MM.1S (cell line): ENCODE results near the gene SPACDR.
"Not testable (repeated sequence)": the region's sequence is repeated elsewhere in the genome, so short reads cannot be mapped to it uniquely, and the experiment has no call there.

Experiments
- DNase-seq: peaks from one replicate; pipeline ENCODE4 v3.0.0-alpha.2; 2015
- H2AFZ ChIP-seq: fragments of 300-600 bp; sonication (generic); 2 replicates; pipeline ENCODE4 v1.6.0; 2016; ENCODE audit warnings: antibody characterized with exemption, low read length
- H3F3A ChIP-seq: fragments of 300-600 bp; sonication (generic); 2 replicates; pipeline ENCODE4 v1.6.1; 2016; ENCODE audit warnings: mild to moderate bottlenecking, antibody characterized with exemption, low read length, moderate library complexity, mixed read lengths; ENCODE audit not compliant: insufficient read depth
- H3K27ac ChIP-seq: fragments of 300-600 bp; sonication (generic); 2 replicates; pipeline ENCODE4 v1.5.1; 2016; ENCODE audit warnings: mild to moderate bottlenecking, low read length
- H3K27me3 ChIP-seq: fragments of 300-600 bp; sonication (generic); replicated peaks from 2 replicates; pipeline ENCODE4 v1.6.0; 2016; ENCODE audit warnings: low read length; ENCODE audit not compliant: insufficient read depth
- H3K36me3 ChIP-seq: fragments of 300-600 bp; sonication (generic); replicated peaks from 2 replicates; pipeline ENCODE4 v1.6.1; 2016; ENCODE audit warnings: mild to moderate bottlenecking, low read length, mixed read lengths; ENCODE audit not compliant: insufficient read depth
- H3K4me1 ChIP-seq: fragments of 300-600 bp; sonication (generic); 2 replicates; pipeline ENCODE4 v1.6.1; 2016; ENCODE audit warnings: low read length, mixed read lengths
- H3K4me2 ChIP-seq: fragments of 300-600 bp; sonication (generic); 2 replicates; pipeline ENCODE4 v1.6.0; 2016; ENCODE audit warnings: low read depth, low read length
- H3K4me3 ChIP-seq: fragments of 300-600 bp; sonication (generic); 2 replicates; pipeline ENCODE4 v1.5.1; 2016; ENCODE audit warnings: low read length, mixed read lengths
- H3K79me2 ChIP-seq: fragments of 300-600 bp; sonication (generic); 2 replicates; pipeline ENCODE4 v1.6.1; 2016; ENCODE audit warnings: mixed run types, low read length, mixed read lengths
- H3K9ac ChIP-seq: fragments of 300-600 bp; sonication (generic); 2 replicates; pipeline ENCODE4 v1.6.1; 2016; ENCODE audit warnings: low read length, mixed read lengths
- H3K9me2 ChIP-seq: fragments of 300-600 bp; sonication (generic); replicated peaks from 2 replicates; pipeline ENCODE4 v1.6.1; 2016; ENCODE audit warnings: mild to moderate bottlenecking, low read length, mixed read lengths; ENCODE audit not compliant: insufficient read depth
- H3K9me3 ChIP-seq: fragments of 300-600 bp; sonication (generic); replicated peaks from 2 replicates; pipeline ENCODE4 v1.6.1; 2016; ENCODE audit warnings: mild to moderate bottlenecking, low read length, mixed read lengths; ENCODE audit not compliant: insufficient read depth
- H4K20me1 ChIP-seq: fragments of 300-600 bp; sonication (generic); 2 replicates; pipeline ENCODE4 v1.6.1; 2016; ENCODE audit warnings: mild to moderate bottlenecking, low read length, moderate library complexity, mixed read lengths; ENCODE audit not compliant: insufficient read depth
- CTCF ChIP-seq: fragments of 300-600 bp; sonication (generic); IDR thresholded peaks from 2 replicates; pipeline ENCODE4 v1.5.1; 2016; ENCODE audit warnings: antibody characterized with exemption, low read length, mixed read lengths
- EZH2 ChIP-seq: fragments of 300-600 bp; sonication (generic); optimal IDR thresholded peaks from 2 replicates; pipeline ENCODE3; 2017; ENCODE audit warnings: low read depth, mild to moderate bottlenecking, antibody characterized with exemption, low read length, mixed read lengths
- EZH2phosphoT487 ChIP-seq: fragments of 300-600 bp; sonication (generic); IDR thresholded peaks from 2 replicates; pipeline ENCODE4 v1.6.1; 2018; ENCODE audit warnings: antibody characterized with exemption, low read length

The SPACDR gene

GRCh38 chr7:100457033-100457432, 7.0 kb downstream of the SPACDR start:
- H3K79me2 ChIP-seq: no peaks in the 10 kb centered on the region
- H3K4me1 ChIP-seq: no peaks in the 10 kb centered on the region
- no peak for DNase-seq
- H3K36me3 ChIP-seq: no peaks in the 10 kb centered on the region
- no peak overlapping the region for H3K4me3 ChIP-seq
- H4K20me1 ChIP-seq: no peaks in the 10 kb centered on the region
- no peaks in the 10 kb centered on the region for H3K9me2 ChIP-seq
- H3K27ac ChIP-seq: no peak overlapping the region
- H3K9me3 ChIP-seq: no peaks in the 10 kb centered on the region
- no peaks in the 10 kb centered on the region for H3F3A ChIP-seq
- H3K27me3 ChIP-seq: no peaks in the 10 kb centered on the region
- no peak overlapping the region for H2AFZ ChIP-seq
- no peak overlapping the region for H3K9ac ChIP-seq
- no peak overlapping the region for H3K4me2 ChIP-seq
- TF ChIP-seq EZH2phosphoT487: no peak
- TF ChIP-seq EZH2: no peak
- no peak for TF ChIP-seq CTCF

- no peak for DNase-seq
- H3K9me3 ChIP-seq: no peaks in the 10 kb centered on the region
- H3K4me2 ChIP-seq: no peak overlapping the region
- H3K36me3 ChIP-seq: no peaks in the 10 kb centered on the region
- no peak overlapping the region for H2AFZ ChIP-seq
- H3K9ac ChIP-seq: no peak overlapping the region
- H3K27ac ChIP-seq: no peak overlapping the region
- no peaks in the 10 kb centered on the region for H3K4me1 ChIP-seq
- H3K79me2 ChIP-seq: no peaks in the 10 kb centered on the region
- H3K4me3 ChIP-seq: no peak overlapping the region
- no peaks in the 10 kb centered on the region for H3K9me2 ChIP-seq
- H3K27me3 ChIP-seq: no peaks in the 10 kb centered on the region
- H3F3A ChIP-seq: no peaks in the 10 kb centered on the region
- H4K20me1 ChIP-seq: no peaks in the 10 kb centered on the region
- TF ChIP-seq EZH2phosphoT487: no peak
- no peak for TF ChIP-seq EZH2
- no peak for TF ChIP-seq CTCF
Observed at GRCh38 chr7:100456562-100456961, 7.5 kb downstream of the SPACDR start.

GRCh38 chr7:100455206-100455605, 8.9 kb downstream of the SPACDR start:
- TF ChIP-seq CTCF (no peak), EZH2 (no peak), EZH2phosphoT487 (no peak)
- H3K9me3 ChIP-seq: no peaks in the 10 kb centered on the region
- no peaks in the 10 kb centered on the region for H3K79me2 ChIP-seq
- H3K27ac ChIP-seq: no peak overlapping the region
- no peak for DNase-seq
- no peaks in the 10 kb centered on the region for H3K27me3 ChIP-seq
- no peak overlapping the region for H3K4me2 ChIP-seq
- no peak overlapping the region for H2AFZ ChIP-seq
- no peaks in the 10 kb centered on the region for H3K9me2 ChIP-seq
- no peaks in the 10 kb centered on the region for H3K36me3 ChIP-seq
- H3K4me3 ChIP-seq: no peak overlapping the region
- no peaks in the 10 kb centered on the region for H3K4me1 ChIP-seq
- no peaks in the 10 kb centered on the region for H3F3A ChIP-seq
- H4K20me1 ChIP-seq: no peaks in the 10 kb centered on the region
- H3K9ac ChIP-seq: no peak overlapping the region

GRCh38 chr7:100453854-100454253, 10.2 kb downstream of the SPACDR start:
- not testable (repeated sequence) for DNase-seq, H3K79me2 ChIP-seq, H3K36me3 ChIP-seq, H3K9ac ChIP-seq, H2AFZ ChIP-seq, H3F3A ChIP-seq, H3K9me3 ChIP-seq, H3K4me2 ChIP-seq, H3K4me3 ChIP-seq, H3K9me2 ChIP-seq, H3K27ac ChIP-seq, H3K4me1 ChIP-seq, H4K20me1 ChIP-seq, H3K27me3 ChIP-seq
